ENCODE results near the gene ZNF175. TPM values are rescaled to one million over a fixed set of nuclear protein-coding genes. Genes with fewer than 3 reads are reported as not detected.

ZNF175 gene
- total and polyA plus RNA-seq, 2 donors from 2014 or later = 3.3 to 20.1 TPM

GRCh38 chr19:51541458-51542357, 29.4 kb upstream of the ZNF175 start:
- Histone ChIP-seq H3K9me3 (ENCODE audit: control insufficient read depth in 2 of 3, insufficient read depth in 1 of 3, low read length in 3 of 3) (no peaks in the 10 kb centered on the region), H3K27ac (ENCODE audit: low read depth in 2 of 2, low read length in 2 of 2) (no peak overlapping the region), H3K9ac (ENCODE audit: low read length in 3 of 3) (no peak overlapping the region), H3K36me3 (ENCODE audit: control insufficient read depth in 2 of 3, insufficient read depth in 3 of 3, low read length in 3 of 3) (no peaks in the 10 kb centered on the region), H3K27me3 (ENCODE audit: control insufficient read depth, insufficient read depth, low read length) (no peaks in the 10 kb centered on the region), H3K4me1 (ENCODE audit: control insufficient read depth in 2 of 3, insufficient read depth in 2 of 3, low read depth in 1 of 3, low read length in 3 of 3) (no peaks in the 10 kb centered on the region), H3K4me3 (ENCODE audit: low read length in 3 of 3) (no peak overlapping the region)
- DNase-seq = no peak
- FAIRE-seq = no peak
- TF ChIP-seq, protein P1, sequence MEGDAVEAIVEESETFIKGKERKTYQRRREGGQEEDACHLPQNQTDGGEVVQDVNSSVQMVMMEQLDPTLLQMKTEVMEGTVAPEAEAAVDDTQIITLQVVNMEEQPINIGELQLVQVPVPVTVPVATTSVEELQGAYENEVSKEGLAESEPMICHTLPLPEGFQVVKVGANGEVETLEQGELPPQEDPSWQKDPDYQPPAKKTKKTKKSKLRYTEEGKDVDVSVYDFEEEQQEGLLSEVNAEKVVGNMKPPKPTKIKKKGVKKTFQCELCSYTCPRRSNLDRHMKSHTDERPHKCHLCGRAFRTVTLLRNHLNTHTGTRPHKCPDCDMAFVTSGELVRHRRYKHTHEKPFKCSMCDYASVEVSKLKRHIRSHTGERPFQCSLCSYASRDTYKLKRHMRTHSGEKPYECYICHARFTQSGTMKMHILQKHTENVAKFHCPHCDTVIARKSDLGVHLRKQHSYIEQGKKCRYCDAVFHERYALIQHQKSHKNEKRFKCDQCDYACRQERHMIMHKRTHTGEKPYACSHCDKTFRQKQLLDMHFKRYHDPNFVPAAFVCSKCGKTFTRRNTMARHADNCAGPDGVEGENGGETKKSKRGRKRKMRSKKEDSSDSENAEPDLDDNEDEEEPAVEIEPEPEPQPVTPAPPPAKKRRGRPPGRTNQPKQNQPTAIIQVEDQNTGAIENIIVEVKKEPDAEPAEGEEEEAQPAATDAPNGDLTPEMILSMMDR (IDR thresholded peaks at IDR 0.05; ENCODE audit: borderline replicate concordance, extremely low read depth, insufficient read depth) = no peak
- intact Hi-C loops (cut with DNase I) = no loop called here

DNA sequence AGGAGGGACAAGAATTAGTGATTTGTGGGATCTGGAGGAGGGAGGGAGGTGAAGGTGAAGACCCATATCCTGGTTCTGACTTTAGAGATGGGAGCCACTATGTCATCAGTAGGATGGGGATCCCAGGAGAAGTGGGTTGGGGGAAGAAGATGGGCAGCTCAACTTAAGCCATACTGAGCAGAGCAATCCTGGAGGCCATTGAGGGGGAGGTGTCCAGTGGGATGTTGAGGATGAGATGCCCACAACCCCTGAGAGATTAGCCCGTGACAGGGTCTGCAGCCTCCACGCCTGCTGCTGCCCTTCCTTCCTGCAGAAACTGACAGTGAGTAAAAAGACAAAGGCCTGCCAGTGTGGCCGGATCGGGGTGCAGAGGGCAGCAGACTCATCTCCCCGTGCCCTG, 28.4 kb upstream of the ZNF175 start:
- no peak overlapping the region for H3K9ac ChIP-seq (ENCODE audit: low read length in 3 of 3)
- no peak overlapping the region for H3K27ac ChIP-seq (ENCODE audit: low read depth in 2 of 2, low read length in 2 of 2)
- no peaks in the 10 kb centered on the region for H3K27me3 ChIP-seq (ENCODE audit: control insufficient read depth, insufficient read depth, low read length)
- intact Hi-C loops (cut with DNase I) = no loop called here
- H3K36me3 ChIP-seq (ENCODE audit: control insufficient read depth in 2 of 3, insufficient read depth in 3 of 3, low read length in 3 of 3) = no peaks in the 10 kb centered on the region
- H3K9me3 ChIP-seq (ENCODE audit: control insufficient read depth in 2 of 3, insufficient read depth in 1 of 3, low read length in 3 of 3) = no peaks in the 10 kb centered on the region
- H3K4me3 ChIP-seq (ENCODE audit: low read length in 3 of 3) = no peak overlapping the region
- TF ChIP-seq, protein P1 (IDR thresholded peaks at IDR 0.05; ENCODE audit: borderline replicate concordance, extremely low read depth, insufficient read depth) = no peak
- DNase-seq = no peak
- FAIRE-seq = no peak
- H3K4me1 ChIP-seq (ENCODE audit: control insufficient read depth in 2 of 3, insufficient read depth in 2 of 3, low read depth in 1 of 3, low read length in 3 of 3) = no peaks in the 10 kb centered on the region

DNA sequence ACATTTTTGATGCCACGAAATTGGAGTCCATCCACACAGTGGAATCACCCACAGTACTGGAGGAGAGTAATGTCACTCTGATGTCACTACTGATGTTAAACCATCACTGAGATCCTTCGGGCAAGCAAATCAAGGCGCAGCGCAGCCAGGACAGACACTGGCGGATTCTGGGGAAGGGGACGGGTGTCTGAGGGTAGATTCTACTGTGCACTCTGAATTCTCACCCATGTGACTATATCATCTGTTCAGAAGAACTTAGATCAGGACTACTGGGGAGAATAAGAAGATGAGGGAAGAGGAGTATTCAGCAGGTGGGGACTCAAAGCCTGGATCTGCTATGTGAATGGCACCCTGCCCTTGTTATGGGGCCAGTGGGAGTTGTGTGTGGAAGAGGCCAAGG, 27.0 kb upstream of the ZNF175 start:
- TF ChIP-seq, protein P1 (IDR thresholded peaks at IDR 0.05; ENCODE audit: borderline replicate concordance, extremely low read depth, insufficient read depth) = no peak
- H3K9ac ChIP-seq (ENCODE audit: low read length in 3 of 3) = no peak overlapping the region
- intact Hi-C loops (cut with DNase I) = no loop called here
- FAIRE-seq (no peak), DNase-seq (no peak)
- no peaks in the 10 kb centered on the region for H3K9me3 ChIP-seq (ENCODE audit: control insufficient read depth in 2 of 3, insufficient read depth in 1 of 3, low read length in 3 of 3)
- no peak overlapping the region for H3K4me3 ChIP-seq (ENCODE audit: low read length in 3 of 3)
- no peaks in the 10 kb centered on the region for H3K4me1 ChIP-seq (ENCODE audit: control insufficient read depth in 2 of 3, insufficient read depth in 2 of 3, low read depth in 1 of 3, low read length in 3 of 3)
- H3K27ac ChIP-seq (ENCODE audit: low read depth in 2 of 2, low read length in 2 of 2) = no peak overlapping the region
- H3K36me3 ChIP-seq (ENCODE audit: control insufficient read depth in 2 of 3, insufficient read depth in 3 of 3, low read length in 3 of 3) = no peaks in the 10 kb centered on the region
- H3K27me3 ChIP-seq (ENCODE audit: control insufficient read depth, insufficient read depth, low read length) = no peaks in the 10 kb centered on the region
